Right ventricle myocardium inferior (tissue), 1 donor: ENCODE data around the gene ADAMTS2. TPM values are rescaled to one million over a fixed set of nuclear protein-coding genes. Genes with fewer than 3 reads are reported as not detected.

Source experiments
- ATAC-seq: fragments of 200-7000 bp; cut with Tn5 transposase; one replicate; pipeline ENCODE4 v1.9.1; 2020; ENCODE audit warnings: mild to moderate bottlenecking, moderate library complexity
- DNase-seq: peaks from one replicate; pipeline ENCODE4 v3.0.0; 2021; ENCODE audit errors: missing footprints
- intact Hi-C: fragments of 100-400 bp; cut with DNase I; formaldehyde crosslinking; loops from one replicate; pipeline ENCODE4 v1.11.0; 2022
- total RNA-seq: library from RNA; stranded (reverse); fragmentation: NEBNext Ultra II Directional; extraction: Animal tissue kit (Norgen Biotek cat#: 25700); gene quantifications from one replicate; pipeline ENCODE4 v1.2.1, GENCODE V29; 2021
- donor health status: DM: no; HTN: yes; CAD: no; lungs with severe emphysema.

ADAMTS2 gene
- total RNA-seq, 1 donor from 2014 or later: 3.7 TPM

GRCh38 chr5:179266291-179267070, 78.8 kb downstream of the ADAMTS2 start:
- intact Hi-C loops: no loop called here
- DNase-seq: peak; percentile 64

DNA sequence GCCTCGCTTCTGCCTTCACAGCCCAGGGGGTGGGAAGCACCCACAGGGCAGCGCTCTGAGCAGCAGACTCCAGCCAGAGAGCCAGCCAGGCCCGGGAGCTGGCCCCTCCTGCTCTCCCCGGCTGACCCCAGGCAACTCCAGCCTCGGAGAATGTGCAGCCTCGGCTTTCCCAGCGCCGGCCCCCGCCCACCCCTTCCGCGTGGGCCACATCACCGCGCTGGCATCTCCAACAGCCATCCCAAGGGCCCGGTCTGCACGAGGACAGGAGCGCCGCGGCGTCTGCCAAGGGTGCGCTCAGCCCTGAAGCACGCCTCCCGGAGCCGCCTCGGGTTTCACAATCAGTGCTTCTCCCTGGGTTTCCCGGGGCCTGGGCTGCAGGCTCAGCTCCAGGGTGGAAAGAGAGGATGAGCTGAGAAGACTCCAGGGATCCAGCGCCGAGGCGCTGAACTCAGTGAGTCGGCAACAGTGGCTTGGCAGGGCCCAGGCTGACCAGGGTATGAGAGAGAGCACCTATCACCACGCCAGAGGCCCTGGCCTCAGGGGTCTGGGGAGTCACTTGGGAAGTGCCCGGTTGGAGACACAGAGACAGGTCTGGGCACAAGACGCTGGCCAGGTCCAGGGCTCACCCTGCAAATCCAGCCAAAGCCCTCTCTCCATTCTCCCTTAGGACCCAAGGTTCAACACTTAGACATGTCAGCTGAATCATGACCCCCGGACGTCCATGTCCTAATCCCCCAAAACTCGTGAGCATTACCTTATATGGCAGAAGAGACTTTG, 79.6 kb downstream of the ADAMTS2 start:
- intact Hi-C loops: no loop called here
- DNase-seq (peak; percentile 95), ATAC-seq (peak; percentile 94)

More at GRCh38 chr5:179266291-179267070, 78.8 kb downstream of the ADAMTS2 start:
- no peak for ATAC-seq

DNA sequence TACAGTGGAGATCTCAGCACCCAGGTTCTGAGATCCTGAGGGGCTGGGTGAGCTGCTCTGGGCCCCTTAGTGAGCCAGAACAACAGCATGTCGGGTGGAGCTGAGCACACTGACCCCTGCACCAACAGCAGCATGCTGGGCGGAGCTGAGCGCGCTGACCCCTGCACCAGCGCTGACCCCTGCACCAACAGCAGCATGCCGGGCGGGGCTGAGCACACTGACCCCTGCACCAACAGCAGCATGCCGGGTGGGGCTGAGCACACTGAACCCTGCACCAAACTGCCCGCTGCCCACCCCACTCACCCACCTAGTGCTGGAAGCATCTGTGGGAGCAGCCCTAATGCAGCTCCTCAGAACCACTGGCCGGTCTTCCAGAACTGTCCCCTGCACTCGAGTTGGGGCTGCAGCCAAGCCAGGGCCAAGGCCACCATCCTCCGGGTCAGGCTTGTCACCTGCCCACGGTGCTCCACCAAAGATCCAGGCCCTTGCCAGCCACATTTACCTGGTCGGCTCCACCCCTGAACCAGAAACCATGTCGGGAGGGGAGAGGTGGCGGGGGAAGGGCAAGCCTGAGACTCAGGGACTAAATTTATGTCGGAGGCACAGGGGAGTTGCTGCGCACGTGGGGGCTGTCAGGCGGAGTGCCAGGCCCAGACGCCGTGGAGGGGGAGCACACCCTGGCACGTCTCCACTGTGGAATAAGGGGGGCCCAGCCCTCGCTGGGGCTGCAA, 80.3 kb downstream of the ADAMTS2 start:
- peak; percentile 62 for DNase-seq
- no peak for ATAC-seq
- intact Hi-C loops: no loop called here

DNA sequence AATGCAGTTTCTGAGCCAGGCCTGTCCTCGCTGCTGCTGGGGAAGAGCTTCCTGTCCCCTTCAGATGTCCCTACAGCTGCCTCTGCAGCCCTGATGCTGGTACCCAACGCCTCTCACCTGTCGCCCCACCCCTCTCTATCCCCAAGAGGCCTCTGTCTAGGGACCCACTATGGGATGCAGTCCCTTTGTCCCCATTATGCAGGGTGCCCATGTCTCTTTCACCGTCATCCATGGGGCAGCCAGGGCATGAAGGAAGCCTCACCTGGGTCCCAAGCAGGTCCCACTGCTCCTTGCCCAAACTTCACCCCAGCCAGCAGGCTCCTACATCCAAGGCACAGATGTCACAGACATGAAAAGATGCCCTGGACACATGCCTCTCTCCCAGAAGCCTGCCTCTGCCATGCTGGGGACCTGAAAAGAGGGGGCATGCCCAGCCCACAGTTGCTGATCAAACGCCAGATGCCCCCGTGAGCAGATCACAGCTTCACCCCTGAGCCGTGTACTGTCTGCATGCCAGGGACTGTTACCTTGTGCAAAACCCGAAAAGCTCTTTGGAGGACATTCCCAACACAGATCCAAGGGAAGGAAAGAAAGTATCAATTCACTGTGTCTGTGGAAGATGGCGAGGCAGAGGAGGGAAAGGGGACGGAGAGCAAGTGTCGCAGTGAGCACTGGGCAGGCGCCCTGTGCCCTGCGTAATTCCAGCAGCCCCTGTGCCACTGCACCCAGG, 81.0 kb downstream of the ADAMTS2 start:
- DNase-seq (no peak), ATAC-seq (no peak)
- intact Hi-C loops: no loop called here

DNA sequence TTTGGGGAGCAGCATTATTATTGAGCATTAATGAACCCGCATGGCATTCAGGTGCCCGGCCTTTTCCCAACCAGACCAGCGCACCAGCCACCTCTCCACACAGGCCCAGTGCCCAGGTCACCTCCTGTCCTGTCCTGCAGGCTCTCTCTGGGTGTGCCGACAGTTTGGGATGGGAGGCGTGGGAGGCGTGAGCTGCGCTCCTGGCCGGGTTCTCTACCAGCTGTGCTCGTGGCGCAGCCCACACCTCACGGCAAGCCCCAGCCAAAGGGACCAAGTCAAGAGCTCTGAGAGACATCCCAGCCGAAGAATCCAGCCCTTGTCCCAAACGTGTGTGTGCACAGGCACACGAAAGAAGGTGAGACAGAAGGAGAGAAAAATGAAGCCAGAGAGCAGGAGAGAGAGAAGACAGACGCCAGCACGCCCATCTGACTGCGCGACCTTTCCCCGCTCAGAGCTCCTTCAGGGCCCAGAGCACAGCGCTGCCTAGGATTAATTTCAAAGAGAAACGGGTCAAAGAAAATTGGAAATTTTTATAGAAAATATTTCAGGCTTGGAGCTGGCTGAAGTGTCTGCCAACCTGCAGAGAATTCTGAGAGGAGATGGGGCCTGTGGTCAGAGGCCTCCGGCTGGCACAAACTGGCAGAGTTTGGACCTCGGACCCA, 81.7 kb downstream of the ADAMTS2 start:
- ATAC-seq (no peak), DNase-seq (no peak)
- intact Hi-C loops: no loop called here

DNA sequence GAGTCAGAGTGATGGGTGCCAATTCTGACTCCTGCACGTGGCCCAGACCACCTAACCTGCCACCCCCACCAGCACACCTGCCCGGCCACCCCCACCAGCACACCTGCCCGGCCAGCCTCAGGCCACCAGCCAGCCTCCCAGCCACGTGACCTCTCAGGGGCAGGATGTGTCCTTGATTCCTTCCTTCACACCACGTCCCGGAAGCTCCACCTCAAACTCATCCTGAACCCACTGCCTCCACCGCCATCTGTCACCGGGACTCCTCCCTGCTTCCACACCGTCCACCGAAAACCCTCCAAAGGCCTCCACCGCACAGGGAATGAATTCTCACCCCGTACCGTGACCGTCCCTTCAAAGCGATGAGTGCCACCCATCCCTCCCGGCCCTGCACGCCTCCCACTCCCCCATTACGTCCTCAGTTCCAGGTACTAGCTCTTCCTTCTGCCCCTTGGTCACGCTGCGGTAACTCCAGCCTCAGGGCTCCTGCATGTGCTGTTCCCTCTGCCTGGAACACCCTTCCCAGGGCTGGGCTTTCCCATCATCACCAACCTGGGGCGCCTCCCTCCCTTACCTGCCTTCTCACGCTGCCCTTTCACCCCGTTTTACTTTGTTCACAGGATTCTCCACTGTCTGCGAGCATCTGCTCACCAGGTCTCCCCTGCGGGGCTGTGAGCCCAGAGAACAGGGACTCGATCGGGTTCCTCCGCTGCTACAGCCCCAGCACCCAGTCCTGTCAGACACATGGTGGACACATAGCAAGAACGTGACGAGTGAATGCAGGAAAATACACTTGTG, 82.9 kb downstream of the ADAMTS2 start:
- DNase-seq (no peak), ATAC-seq (no peak)
- intact Hi-C loops: no loop called here

DNA sequence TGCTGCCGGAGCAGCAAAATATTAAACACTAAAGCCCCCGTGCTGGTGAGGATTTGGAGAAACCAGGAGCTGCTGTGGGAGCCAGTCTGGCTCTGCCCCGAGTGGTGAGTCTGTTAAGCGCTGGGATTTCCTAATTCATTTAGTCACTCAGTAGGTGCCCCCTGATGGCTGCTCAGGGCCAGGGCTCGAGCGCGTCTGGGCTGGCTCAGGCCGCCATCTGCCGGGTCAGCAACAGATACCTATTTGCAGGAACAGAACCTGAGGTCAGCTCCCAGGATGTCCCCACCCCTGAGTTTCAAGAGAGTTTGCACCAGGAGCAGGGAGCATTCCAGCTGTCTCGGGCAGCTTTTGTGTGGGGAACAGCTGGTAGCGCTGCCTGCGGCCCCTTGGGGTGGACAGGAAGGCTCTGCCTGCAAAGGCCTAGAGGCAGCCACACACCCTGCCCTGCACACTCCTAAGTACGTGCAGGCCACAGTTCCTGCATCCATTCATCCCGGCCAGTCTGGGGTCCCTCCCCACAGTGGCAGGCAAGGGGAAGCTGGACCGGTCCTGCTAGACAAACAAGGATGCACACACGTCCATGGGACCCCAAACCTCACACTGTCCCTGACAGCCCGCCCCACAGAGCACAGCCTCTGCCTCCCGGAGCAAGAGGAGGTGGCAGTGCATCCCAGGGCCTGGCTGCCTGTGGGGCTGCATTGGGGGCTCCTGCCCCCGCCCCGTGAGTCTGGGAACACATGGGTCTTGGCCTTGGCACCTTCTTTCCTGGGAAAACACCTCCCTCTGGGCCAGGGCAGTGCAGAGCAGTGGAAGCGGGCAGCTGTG, 83.7 kb downstream of the ADAMTS2 start:
- ATAC-seq: no peak
- no peak for DNase-seq
- intact Hi-C loops: no loop called here

GRCh38 chr5:179260324-179261070, 84.8 kb downstream of the ADAMTS2 start:
- intact Hi-C loops: no loop called here

GRCh38 chr5:179259731-179260323, 85.4 kb downstream of the ADAMTS2 start:
- no peak for DNase-seq
- ATAC-seq: no peak
- intact Hi-C loops: no loop called here

More at GRCh38 chr5:179260324-179261070, 84.8 kb downstream of the ADAMTS2 start:
- DNase-seq: no peak
- no peak for ATAC-seq

- intact Hi-C loops: no loop called here
- ATAC-seq: peak; percentile 17
- DNase-seq: peak; percentile 81
Measured at GRCh38 chr5:179258922-179259730, 86.1 kb downstream of the ADAMTS2 start.

GRCh38 chr5:179258001-179258921, 87.0 kb downstream of the ADAMTS2 start:
- ATAC-seq (no peak), DNase-seq (peak; percentile 65)
- intact Hi-C loops: no loop called here

DNA sequence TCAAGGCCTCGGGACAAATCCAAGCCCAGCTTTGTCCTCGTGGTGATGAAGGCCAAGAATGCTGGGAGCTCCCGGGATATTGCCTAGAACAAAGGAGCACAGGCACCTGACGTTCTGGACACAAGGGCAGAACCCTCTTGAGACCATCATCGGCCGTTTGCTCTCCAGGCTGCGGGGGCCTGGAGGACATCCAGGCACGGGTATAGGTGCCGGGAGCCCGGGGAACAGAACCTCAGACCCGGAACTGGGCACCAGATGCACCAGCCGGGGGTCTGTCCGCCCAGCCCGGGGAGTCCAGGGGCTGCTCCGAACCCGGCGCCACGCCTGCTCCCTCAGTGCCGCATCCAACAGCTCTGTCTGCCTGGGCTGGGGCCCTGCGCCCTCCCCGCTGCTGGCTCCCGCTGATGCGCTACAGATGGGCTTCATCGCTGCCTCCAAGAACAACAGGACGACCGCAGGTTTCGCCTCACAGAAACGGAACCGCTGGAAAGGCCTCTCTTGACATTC, 88.0 kb downstream of the ADAMTS2 start:
- ATAC-seq (peak; percentile 60), DNase-seq (no peak)
- intact Hi-C loops: no loop called here

DNA sequence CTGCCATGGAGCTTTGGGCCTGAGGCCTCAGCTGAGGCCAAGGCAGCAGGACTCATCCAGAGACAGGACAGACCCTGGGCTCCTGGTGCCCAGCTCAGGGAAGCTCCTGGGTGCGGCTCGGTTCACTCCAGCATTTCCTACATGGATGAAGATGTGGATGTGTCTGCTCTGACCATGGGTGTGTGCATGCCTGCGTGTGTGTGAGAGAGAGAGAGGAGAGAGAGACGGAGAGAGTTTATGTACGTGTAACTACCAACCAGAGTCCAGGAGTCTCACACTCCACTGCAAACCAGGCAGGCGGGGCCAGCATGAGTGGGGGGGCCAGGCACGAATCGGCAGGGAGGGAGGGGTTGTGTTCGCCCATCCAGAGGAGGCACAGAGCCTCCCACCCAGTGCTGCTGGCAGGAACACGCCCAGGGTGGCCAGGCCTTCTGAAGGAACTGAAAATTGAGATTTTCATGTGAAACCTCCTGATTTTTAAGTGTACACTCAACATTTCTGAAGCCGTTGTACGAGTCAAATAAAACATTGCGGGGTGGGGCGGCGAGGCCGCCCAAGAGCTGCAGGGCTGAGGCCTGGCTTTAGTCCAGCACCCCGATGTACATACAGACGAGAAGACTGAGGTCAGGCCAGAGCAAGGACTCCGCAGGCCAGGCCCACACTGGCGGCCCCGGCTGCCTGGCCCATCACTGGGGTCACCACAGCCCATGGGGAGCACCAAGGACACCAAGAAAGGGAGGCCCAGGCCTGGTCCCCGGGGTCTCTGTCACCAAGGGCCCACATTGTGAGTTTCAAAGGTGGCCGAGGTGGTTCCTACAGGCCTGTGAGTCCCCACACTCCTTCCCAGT, 88.7 kb downstream of the ADAMTS2 start:
- intact Hi-C loops: no loop called here
- DNase-seq (peak; percentile 67), ATAC-seq (no peak)
